HG02884 (cell line): ENCODE data around the gene STAT3.
"Not testable (repeated sequence)": the region's sequence is repeated elsewhere in the genome, so short reads cannot be mapped to it uniquely, and the experiment has no call there.

Experiments used
- ATAC-seq: cut with Tn5 transposase; IDR thresholded peaks from one replicate; pipeline ENCODE4 v1.9.1; 2021; ENCODE audit warnings: mild to moderate bottlenecking, moderate library complexity; ENCODE audit not compliant: unreplicated experiment

STAT3 gene

DNA sequence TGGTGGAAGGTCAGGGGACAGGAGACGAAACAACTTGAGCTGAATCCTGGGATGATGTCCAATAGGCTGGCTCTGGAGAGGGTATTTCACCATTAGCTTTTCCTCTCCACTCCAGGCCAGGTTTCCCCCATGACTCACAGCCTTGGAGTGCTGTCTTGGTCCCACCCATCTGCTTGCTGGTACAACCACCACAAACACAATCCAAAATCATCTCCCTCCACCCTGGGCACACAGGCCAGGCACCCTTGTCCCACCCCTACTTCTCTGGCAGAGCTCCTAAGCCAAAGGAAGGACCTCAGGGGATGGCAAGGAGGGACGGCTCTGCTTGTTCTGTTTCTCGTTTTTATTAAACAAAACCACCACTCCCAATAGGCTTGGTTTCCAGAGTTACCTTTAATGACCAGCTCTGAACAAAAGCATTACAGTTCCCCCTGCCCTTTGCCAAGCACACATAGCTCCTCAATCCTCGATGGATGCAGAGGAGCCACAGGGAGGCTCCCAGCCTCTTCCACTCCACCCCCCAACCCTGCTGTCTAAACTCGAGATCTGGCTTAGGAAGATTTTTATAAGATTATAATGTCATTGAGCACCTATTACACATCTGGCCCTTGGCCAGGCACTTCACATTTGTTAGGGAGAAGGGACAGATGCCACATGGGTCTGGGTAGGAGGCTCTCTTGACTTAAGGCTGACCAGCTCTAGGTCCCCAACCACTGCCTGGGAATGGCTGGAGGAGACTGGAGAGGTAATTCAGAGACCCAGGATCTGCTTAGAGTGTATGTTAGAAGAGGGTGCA, 21.5 kb upstream of the STAT3 start:
- ATAC-seq: no peak

DNA sequence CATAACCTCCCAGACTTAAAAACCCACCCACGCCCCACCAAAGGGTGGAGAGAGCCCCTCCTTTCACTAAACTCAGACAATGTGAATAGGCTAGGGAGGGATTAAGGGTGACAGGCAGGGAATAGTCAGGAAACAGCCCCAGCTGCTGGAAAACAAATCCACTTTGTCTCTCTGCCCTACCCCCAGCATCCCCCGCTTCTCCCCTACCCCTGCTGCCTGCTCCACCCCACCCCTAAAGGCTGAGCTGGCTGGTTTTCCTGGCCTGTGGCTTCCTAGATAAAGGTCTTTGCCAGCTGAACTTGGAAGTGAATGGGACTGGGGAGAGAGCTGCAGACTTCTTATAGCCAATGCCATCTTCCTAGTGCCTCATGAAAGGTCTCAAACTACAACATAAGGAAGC, 19.8 kb upstream of the STAT3 start:
- no peak for ATAC-seq

DNA sequence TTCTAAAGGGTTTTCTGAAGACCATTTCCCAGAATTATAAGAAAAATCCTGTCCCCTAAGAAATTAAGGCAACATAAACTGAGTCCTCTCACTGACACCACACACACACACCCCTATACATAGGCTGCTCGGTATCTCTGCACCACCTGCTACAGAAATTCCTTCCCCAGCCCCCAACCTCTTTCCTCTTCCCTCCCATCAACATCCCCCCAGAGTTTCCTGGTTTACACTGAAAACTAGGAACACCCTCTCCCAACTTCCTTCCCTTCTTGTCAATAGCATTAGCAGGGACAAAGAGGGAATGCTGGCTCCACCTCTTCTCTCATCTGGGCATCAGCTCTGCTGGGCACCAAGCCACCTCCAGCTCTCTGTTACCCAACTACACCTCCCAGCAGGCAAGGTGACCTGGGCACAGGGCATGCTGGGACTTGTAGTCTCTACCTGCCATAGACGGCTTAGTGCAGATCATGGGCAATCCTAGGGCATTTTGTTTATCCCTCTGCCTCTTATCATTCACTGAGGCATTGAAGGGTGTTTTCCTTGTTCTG, 19.1 kb upstream of the STAT3 start:
- no peak for ATAC-seq

DNA sequence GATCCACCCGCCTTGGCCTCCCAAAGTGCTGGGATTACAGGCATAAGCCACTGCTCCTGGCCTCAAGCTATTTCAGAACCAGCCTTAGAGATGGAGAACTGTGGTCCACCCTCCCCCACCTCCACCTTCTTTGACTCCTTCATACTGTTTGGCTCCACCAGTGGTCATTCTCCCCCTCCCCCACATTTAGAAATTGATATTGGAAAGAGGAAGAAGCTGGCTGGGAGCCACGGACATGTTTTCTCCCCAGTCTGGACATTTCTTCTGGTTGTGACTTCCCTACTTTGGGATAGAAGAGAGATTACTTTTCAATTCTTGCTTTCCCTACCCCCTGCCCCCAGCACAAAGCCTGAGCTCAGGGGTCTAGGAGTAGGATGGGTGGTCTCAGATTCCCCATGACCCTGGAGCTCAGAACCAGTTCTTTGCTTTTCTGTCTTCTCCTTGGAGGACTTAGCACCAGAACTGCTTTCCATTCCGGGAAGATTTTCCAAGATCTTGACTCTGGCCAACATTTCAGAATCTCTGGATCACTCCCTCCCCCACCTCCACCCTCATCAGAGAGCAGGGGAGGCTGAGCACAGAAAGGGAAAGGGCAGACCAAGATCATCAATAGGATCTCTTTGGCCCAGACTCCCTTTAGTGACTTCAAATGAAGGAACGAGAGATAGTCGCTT, 18.5 kb upstream of the STAT3 start:
- ATAC-seq: no peak

DNA sequence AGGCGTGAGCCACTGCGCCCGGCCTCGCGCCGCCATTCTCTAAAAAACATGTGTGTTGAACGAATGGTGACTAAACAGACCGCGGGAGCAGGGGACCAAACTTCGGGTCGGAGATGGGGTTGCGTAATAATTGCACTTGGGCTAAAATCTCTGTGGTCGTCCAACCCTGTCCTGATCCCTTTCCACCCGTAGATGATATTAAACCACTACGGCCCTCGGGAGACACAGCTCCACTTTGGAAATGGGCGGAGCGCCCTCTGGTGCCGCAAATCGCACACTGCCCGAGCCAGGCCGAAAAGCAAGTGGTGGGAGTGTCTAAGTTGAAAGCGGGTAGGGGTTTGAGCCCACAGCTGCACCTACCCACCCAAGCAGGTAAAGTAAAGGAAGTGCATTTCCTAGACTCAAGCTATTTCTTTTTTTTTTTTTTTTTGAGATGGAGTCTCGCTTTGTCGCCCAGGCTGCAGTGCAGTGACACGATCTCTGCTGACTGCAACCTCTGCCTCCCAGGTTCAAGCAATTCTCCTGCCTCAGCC, 17.8 kb upstream of the STAT3 start:
- ATAC-seq: no peak

DNA sequence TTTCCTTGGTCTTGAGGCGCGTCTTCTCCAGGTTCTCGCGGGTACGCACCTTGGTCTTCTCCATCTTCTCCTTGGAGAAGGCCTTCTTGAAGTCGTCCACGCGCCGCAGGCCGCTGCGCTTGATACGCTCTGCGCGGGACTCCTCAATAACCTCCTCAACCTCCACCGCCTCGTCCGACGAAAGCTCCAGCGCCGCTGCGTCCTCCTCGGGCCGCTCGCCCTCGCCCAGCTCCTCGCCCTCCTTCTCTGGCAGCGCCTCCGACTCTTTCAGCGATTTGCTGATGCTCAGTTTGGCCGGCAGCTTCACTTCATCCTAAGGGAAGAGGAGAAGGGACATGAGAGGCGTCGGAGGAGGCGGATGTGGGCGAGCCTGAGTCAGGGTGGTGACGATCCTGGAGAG, 16.8 kb upstream of the STAT3 start:
- ATAC-seq: no peak

DNA sequence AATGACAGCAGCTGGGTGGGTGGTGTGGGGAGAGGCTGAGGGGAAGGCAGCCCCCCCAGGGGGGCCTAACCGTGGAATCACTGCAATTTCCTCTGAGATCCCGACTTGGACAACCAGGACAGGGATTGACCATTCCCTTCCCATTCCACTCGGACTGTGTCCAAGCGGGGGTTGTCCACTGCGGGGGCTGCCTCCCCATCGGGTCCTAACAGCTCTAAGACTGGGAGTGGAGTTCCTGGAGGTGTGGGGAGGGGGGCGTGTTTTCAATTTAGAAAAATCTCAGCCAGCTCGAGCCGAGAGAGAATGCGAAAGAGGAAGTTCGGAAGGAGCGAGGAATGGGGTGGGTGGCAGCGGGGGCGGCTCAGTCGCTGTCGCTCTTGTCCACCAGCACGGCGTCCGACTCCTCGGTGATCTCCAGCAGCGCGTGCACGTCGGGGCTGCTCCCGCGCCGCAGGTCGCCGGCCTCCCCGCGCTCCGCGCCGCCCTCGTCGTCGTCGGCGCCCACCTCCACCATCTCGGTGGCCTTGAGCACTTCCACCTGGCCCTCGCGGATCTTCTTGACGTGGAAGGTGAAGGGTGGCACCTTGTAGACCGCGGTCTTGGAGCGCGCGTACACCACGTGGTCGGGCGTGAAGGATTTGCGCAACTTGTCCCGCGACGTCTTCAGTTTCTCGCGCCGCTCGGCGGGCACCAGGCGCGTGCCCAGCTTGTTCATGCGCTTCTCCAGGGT, 16.2 kb upstream of the STAT3 start:
- no peak for ATAC-seq

DNA sequence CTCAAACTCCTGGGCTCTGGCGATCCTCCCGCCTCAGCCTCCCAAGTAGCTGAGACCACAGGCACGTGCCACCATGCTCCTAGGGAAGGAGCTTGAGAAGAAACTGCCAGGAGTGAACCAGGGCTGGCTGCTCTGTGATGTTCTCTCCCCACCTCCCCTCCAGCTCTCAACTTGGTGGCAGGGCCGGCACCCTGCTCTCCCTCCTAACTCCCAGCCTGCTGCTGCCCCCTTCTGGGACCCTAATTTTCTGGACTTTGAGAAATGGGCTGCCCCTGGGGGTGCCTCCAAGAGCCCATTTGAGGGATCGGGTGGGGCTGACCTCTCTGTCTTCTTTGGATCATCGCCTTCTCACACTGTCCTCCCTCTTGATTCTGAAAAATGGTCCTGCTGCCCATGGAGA, 14.9 kb upstream of the STAT3 start:
- no peak for ATAC-seq

DNA sequence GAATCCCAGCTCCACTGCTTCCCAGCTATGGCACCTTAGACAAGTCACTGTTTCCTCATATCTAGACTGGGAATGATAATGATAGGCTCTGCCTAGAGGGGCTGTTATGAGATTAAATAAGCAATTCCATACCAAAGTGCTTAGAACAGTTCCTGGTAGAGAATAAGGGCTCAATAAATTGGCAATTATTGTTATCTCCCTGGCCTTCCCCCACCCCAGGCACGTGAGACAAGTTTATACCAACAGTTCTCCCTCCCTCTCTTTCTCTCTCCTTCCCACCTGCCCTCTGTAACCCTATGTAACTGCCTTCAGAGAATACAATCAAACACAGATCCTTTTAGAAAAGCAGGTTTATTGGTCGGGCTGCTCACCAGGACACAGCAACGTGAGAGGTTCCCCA, 13.9 kb upstream of the STAT3 start:
- no peak for ATAC-seq

DNA sequence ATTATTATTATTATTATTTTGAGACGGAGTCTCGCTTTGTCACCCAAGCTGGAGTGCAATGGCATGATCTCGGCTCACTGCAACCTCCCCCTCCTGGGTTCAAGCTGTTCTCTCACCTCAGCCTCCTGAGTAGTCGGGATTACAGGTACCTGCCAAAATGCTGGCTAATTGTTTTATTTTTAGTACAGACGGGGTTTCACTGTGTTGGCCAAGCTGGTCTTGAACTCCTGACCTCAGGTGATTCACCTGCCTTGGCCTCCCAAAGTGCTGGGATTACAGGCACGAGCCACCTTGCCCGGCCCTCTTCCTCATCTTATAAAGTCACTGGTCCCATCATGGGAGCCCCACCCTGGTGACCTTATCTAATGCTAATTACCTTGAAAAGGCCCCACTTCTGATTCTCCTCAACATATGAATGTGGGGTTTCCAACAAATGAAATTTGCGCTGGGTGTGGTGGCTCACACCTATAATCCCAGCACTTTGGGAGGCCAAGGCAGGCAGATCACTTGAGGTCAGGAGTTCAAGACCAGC, 12.7 kb upstream of the STAT3 start:
- ATAC-seq: not testable (repeated sequence)

DNA sequence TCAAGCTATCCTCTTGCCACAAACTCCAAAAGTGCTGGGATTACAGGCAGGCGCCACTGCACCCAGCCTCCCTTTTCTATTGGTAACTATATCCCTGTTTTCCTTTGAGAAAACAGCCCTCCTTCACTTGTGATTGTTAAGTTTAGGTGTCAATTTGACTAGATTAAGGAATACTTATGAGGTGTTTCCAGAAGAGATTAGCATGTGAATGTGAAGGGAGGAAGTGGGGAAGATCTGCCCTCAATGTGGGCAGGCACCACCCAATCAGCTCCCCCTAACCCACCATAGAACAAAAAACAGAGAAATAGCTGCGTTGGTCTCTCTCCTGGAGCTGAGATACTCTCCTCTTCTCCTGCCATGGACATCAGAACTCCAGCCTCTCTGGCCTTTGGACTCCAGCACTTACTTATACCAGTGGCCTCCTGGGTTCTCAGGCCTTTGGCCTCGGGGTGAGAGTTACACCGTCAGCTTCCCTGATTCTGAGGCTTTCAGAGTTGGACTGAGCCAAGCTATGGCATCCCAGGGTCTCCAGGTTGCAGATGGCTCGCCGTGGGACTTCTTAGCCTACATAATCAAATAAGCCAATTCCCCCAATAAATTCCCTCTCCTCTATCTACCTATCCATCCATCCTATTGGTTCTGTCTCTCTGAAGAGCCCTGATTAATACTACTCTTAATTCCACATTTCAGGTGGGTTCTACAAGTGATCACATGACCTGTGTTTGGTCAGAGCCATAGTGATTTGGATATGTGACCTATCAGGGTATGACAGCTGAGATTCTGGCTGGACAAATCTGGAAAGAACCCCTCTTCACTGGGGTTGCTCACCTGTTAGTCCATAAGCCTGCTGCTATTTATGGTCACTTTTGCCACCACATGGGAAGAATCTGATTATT, 12.0 kb upstream of the STAT3 start:
- no peak for ATAC-seq

DNA sequence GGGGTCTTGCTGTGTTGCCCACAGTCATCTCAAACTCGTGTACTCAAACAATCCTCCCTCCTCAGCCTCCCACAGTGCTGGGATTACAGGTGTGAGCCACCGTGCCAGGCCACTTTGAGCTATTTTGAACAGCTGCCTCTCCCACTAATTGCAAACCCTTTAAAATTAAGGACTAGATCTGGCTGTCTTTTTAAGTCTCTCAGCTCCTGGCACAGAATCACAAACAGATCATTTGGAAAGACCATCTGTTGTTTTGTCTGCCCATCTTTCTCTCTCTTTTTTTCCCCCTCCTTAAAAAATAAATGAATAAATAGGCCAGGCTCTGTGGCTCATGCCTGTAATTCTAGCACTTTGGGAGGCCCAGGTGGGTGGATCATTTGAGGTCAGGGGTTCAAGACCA, 10.9 kb upstream of the STAT3 start:
- ATAC-seq: no peak

DNA sequence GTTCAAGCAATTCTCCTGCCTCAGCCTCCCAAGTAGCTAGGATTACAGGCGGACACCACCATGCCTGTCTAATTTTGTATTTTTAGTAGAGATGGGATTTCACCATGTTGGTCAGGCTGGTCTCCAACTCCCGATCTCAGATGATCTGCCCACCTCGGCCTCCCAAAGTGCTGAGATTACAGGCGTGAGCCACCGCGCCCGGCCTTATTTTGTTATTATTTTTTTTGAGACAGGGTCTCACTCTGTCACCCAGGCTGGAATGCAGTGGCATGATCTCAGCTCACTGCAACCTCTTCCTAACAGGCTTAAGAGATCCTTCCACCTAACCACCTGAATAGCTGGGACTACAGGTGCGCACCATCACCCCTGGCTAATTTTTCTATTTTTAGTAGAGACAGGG, 7.4 kb upstream of the STAT3 start:
- ATAC-seq: not testable (repeated sequence)

DNA sequence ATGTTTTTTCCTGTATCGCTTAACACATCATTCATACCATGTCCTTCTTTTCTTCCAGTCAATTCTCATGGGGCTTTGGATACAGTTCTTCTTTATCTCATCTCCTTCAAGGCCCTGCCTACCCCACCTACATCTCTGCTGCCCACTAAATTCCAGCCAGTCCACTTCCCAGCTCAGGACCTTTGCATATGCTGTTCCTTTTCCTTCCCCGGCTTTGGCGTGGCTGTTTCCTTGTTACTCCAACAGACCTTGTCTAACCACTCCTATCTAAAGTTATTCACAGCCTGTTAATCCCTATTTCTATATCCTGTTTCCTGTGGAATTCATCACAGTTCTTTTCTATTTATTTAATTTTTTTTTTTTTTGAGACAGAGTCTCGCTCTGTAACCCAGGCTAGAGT, 6.6 kb upstream of the STAT3 start:
- no peak for ATAC-seq

DNA sequence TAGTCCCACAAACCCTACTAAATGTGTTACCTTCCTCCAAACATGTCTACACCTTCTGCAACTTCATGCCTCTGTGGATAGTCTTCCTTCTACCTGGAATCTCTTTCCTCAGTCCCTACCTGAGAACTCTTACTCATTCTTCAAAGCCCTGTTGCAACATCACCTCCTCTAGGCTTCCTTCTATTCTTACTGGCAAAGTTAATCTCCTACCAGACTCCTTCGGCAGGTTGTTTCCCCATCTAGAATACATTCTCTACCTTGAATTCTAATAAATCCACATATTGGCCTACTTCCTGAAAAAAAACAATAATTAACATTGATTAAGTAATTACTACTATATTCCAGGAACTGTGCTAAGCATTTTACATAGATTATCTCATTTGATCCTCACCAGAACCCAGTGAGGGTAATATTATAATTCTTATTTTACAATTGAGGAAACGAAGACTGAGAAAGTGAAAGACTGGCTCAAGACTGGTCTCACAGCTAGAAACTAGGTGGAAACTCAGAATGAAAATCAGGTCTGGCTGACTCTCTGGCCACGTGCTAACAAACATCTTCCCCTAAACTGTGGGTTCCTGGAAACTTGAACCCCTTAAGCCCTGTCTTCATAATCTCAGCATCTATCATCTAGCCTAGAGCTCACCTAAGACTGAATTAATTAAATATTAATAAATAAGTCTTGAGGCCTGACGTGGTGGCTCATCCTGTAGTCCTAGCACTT, 4.6 kb upstream of the STAT3 start:
- ATAC-seq: no peak

DNA sequence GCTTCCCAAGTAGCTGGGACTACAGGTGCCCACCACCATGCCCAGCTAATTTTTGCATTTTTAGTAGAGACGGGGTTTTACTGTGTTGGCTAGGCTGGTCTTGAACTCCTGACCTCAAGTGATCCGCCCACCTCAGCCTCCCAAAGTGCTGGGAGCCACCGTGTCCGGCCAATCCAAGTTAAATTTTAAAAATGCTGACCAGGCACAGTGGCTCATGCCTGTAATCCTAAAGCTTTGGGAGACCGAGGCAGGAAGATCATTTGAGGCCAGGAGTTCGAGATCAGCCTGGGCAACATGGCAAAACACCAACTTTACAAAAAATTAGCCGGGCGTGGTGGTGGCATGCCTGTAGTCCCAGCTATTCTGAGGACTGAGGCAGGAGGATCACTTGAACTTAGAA, 3.2 kb upstream of the STAT3 start:
- not testable (repeated sequence) for ATAC-seq

DNA sequence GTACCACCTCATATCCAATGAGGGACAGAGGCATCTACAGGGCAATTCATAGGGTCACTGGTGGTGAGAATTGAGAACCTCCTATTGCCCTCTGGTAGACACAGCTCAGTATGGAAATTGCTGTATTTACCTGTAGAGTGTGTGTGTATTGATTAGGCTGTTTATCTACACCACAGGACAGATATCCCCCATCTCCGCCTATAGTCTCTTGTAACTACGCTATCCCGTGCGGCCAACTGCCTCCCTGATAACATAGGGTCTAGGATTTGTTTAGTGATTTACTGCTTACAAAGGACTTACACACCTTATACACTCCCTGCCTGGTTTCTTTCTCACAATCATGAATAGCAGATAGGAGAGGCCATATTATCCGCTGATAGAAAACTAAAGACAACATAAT, 1.7 kb upstream of the STAT3 start:
- ATAC-seq: no peak

DNA sequence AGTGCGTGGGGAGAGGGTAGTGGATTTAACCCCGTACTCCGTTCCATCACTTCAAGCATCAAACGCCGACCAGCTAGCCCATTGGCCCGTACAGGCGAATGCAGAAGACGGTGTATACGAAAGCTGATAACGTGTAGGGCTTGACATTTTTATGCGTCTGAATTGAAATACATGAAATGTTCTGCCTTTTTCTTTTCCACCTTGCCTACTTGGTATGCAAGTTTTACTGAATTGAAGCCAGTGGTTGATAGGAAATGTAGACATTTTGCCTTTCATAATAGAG, 834 bp upstream of the STAT3 start:
- no peak for ATAC-seq

DNA sequence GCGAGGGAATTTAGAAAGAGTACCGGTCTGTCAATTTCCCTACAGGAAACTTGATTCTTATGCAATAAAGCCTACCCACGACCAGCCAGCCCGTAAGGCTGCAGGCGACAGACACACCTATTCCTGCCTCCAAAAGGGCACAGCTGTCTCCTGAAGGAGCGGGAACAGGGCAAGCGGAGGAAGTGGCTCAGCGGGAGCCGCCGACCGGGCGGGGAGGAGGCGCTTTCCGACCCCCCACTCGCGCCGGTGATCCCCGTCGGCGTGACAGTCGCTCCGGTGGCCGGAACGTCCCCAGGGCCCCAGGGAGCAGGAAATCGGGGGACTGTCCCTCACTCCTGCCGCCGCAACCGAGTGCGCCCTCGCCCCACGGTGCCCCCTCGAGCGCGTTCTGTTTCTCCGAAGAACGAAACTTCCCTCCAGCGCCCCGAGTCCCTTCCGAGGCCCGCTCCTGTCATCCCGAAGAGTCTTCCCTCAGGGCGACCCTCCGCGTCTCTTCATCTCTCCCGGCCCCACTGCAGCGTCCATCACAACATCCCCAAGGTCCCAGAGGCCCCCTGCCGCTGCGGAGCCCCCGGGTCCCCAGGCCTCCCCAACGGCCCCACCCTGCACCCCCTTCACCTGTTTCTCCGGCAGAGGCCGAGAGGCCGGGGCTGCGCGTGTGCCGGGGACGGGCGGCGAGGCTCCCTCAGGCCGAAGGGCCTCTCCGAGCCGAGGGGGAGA, 421 bp downstream of the STAT3 start:
- ATAC-seq: no peak
